ENCODE measurements around the gene LRCH1.

- TF ChIP-seq CTCF (IDR thresholded peaks at IDR 0.05) (no peak), EZH2 (IDR thresholded peaks at IDR 0.05) (no peak), EZH2phosphoT487 (IDR thresholded peaks at IDR 0.05) (no peak)
Measured at GRCh38 chr13:46753917-46754316, 200.9 kb downstream of the LRCH1 start.
